GM12878 (cell line): ENCODE results near the gene SLC7A10. TPM values are rescaled to one million over a fixed set of nuclear protein-coding genes. Genes with fewer than 3 reads are reported as not detected.

ENCODE experiments used
- ATF3 ChIP-seq: IDR thresholded peaks from 2 replicates; pipeline ENCODE4 v1.6.1; 2011; ENCODE audit warnings: low read depth, mild to moderate bottlenecking, low read length, moderate library complexity, borderline replicate concordance; ENCODE audit errors: extremely low read depth
- BHLHE40 ChIP-seq, 2 experiments: fragments of 450-650 bp in 1 of 2; IDR thresholded peaks; 2 replicates each; pipeline ENCODE4 v1.6.1; 2011 to 2017; ENCODE audit warnings: low read depth in 2 of 2, borderline replicate concordance in 1 of 2, improper control_type of control experiment in 1 of 2, low read length in 1 of 2, mild to moderate bottlenecking in 1 of 2
- CBX3 ChIP-seq: fragments of 200-600 bp; sonication (generic); IDR thresholded peaks from 2 replicates; pipeline ENCODE4 v1.6.1; 2016; ENCODE audit warnings: low read depth, borderline replicate concordance
- EP300 ChIP-seq, 2 experiments: fragments of 150-350 bp in 1 of 2; IDR thresholded peaks; 2 replicates each; pipeline ENCODE4 v1.6.1; 2011 to 2012; ENCODE audit warnings: low read depth in 2 of 2, low read length in 2 of 2, borderline replicate concordance in 1 of 2, improper control_type of control experiment in 1 of 2, inconsistent platforms in 1 of 2; ENCODE audit not compliant: control insufficient read depth in 1 of 2
- ESRRA ChIP-seq: IDR thresholded peaks from 2 replicates; pipeline ENCODE4 v1.6.1; 2012; ENCODE audit warnings: mild to moderate bottlenecking, low read length, improper control_type of control experiment
- FOXK2 ChIP-seq: fragments of 450-650 bp; IDR thresholded peaks from 2 replicates; pipeline ENCODE4 v1.6.1; 2017; ENCODE audit warnings: mild to moderate bottlenecking, moderate library complexity
- FOXM1 ChIP-seq: IDR thresholded peaks from 2 replicates; pipeline ENCODE4 v1.6.1; 2012; ENCODE audit warnings: low read depth, mild to moderate bottlenecking, inconsistent platforms, low read length, moderate library complexity
- IKZF1 ChIP-seq: fragments of 450-650 bp; conservative IDR thresholded peaks from 2 replicates; pipeline ENCODE4 v1.6.1; 2017; ENCODE audit warnings: antibody characterized with exemption, mild to moderate bottlenecking
- NR2F1 ChIP-seq: fragments of 450-650 bp; conservative IDR thresholded peaks from 2 replicates; pipeline ENCODE4 v1.6.1; 2017; ENCODE audit warnings: mild to moderate bottlenecking
- RFX5 ChIP-seq: IDR thresholded peaks from 2 replicates; pipeline ENCODE4 v1.6.1; 2011; ENCODE audit warnings: low read depth, low read length, improper control_type of control experiment
- RUNX3 ChIP-seq: IDR thresholded peaks from 2 replicates; pipeline ENCODE4 v1.6.1; 2012; ENCODE audit warnings: low read length, inconsistent platforms
- SUZ12 ChIP-seq: fragments of 200-600 bp; sonication (generic); IDR thresholded peaks from one replicate; pipeline ENCODE4 v1.6.1; 2018; ENCODE audit warnings: antibody characterized with exemption, mild to moderate bottlenecking; ENCODE audit not compliant: unreplicated experiment
- TCF12 ChIP-seq: IDR thresholded peaks from 2 replicates; pipeline ENCODE4 v1.6.1; 2011; ENCODE audit warnings: low read depth, mild to moderate bottlenecking, low read length
- ZNF217 ChIP-seq: fragments of 450-650 bp; IDR thresholded peaks from 2 replicates; pipeline ENCODE4 v1.6.1; 2017; ENCODE audit warnings: antibody characterized with exemption, mild to moderate bottlenecking
- ZNF24 ChIP-seq: fragments of 450-650 bp; IDR thresholded peaks from 2 replicates; pipeline ENCODE4 v1.6.1; 2017; ENCODE audit warnings: antibody characterized with exemption, mild to moderate bottlenecking
- ZNF274 ChIP-seq: IDR thresholded peaks from one replicate; pipeline ENCODE4 v1.8.0; 2011; ENCODE audit not compliant: insufficient read length, insufficient read depth
- polyA plus RNA-seq, 11 experiments: library from polyadenylated mRNA; depleted of rRNA in 4 of 11; unstranded in 6 of 11; stranded (reverse) in 5 of 11; fragments of >200 nt; fragmentation: Nextera tagmentation in 4 of 11; fragmentation: Illumina TruSeq in 1 of 11; extraction: Ambion mirVana in 4 of 11; extraction: Trizol in 1 of 11; gene quantifications; 1 replicate in 1 of 11; 2 replicates in 10 of 11; pipeline versions ENCODE4 v1.2.1 to v1.2.3, GENCODE V29; 2011 to 2016; ENCODE audit warnings: inconsistent platforms in 2 of 11, missing spikeins in 2 of 11, low read depth in 1 of 11
- total RNA-seq, 4 experiments: library from RNA; depleted of rRNA in 3 of 4; stranded (reverse); fragments of >200 nt in 3 of 4; fragmentation: Illumina TruSeq in 1 of 4; extraction: Trizol in 1 of 4; gene quantifications; 2 replicates each; pipeline versions ENCODE4 v1.2.1 to v1.2.3, GENCODE V29; 2013 to 2021
- TF ChIP-seq, protein P1 (sequence below): fragments of 450-650 bp; IDR thresholded peaks from 2 replicates; pipeline ENCODE4 v1.6.1; 2017; ENCODE audit warnings: antibody characterized with exemption, mild to moderate bottlenecking, moderate library complexity

Gene SLC7A10
- total and polyA plus RNA-seq, 10 of the 15 experiments (the other 5 are each of a cell fraction or from before 2014, with no cell fraction given), result not detected

- TF ChIP-seq NR2F1, result no peak
- no peak for TF ChIP-seq FOXM1
- TF ChIP-seq SUZ12, result no peak
- peak in 1 of 2 experiments; percentile 19; a peak in 1 of 4 replicates for TF ChIP-seq BHLHE40 (IDR thresholded peaks at IDR 0.05; ENCODE audit: borderline replicate concordance in 1 of 2, low read depth in 2 of 2, low read length in 1 of 2)
- no peak for TF ChIP-seq ATF3
- no peak for TF ChIP-seq ZNF274
- TF ChIP-seq, protein P1, sequence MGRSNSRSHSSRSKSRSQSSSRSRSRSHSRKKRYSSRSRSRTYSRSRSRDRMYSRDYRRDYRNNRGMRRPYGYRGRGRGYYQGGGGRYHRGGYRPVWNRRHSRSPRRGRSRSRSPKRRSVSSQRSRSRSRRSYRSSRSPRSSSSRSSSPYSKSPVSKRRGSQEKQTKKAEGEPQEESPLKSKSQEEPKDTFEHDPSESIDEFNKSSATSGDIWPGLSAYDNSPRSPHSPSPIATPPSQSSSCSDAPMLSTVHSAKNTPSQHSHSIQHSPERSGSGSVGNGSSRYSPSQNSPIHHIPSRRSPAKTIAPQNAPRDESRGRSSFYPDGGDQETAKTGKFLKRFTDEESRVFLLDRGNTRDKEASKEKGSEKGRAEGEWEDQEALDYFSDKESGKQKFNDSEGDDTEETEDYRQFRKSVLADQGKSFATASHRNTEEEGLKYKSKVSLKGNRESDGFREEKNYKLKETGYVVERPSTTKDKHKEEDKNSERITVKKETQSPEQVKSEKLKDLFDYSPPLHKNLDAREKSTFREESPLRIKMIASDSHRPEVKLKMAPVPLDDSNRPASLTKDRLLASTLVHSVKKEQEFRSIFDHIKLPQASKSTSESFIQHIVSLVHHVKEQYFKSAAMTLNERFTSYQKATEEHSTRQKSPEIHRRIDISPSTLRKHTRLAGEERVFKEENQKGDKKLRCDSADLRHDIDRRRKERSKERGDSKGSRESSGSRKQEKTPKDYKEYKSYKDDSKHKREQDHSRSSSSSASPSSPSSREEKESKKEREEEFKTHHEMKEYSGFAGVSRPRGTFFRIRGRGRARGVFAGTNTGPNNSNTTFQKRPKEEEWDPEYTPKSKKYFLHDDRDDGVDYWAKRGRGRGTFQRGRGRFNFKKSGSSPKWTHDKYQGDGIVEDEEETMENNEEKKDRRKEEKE, result no peak
- TF ChIP-seq IKZF1, result peak; percentile 47
- TF ChIP-seq CBX3, result no peak
- TF ChIP-seq ZNF24, result no peak
- TF ChIP-seq RFX5, result no peak
- no peak for TF ChIP-seq RUNX3
- TF ChIP-seq TCF12, result 0 out of 2 replicates have a peak, but pooled peaks have one; percentile 22
- TF ChIP-seq ESRRA, result no peak
- no peak for TF ChIP-seq EP300 (IDR thresholded peaks at IDR 0.05; ENCODE audit: borderline replicate concordance in 1 of 2, control insufficient read depth in 1 of 2, low read depth in 2 of 2, low read length in 2 of 2)
- no peak for TF ChIP-seq ZNF217
- TF ChIP-seq FOXK2, result no peak
Measured at GRCh38 chr19:33267706-33268105, 42.1 kb upstream of the SLC7A10 start (continued).
